ENCODE data around the gene GXYLT1.

The GXYLT1 gene

GRCh38 chr12:42143452-42144157, 1.1 kb downstream of the GXYLT1 start:
- no peak for DNase-seq
- Histone ChIP-seq H3K4me3 (ENCODE audit: low read depth, low read length) (peak overlapping the region; percentile 80), H3K27me3 (ENCODE audit: insufficient read depth, low read depth, severe bottlenecking) (no peaks in the 10 kb centered on the region), H3K9me3 (ENCODE audit: severe bottlenecking) (no peaks in the 10 kb centered on the region), H3K27ac (peak overlapping the region; percentile 90), H3K36me3 (no peaks in the 10 kb centered on the region)
- TF ChIP-seq CTCF (IDR thresholded peaks at IDR 0.05; ENCODE audit: low read depth, low read length): no peak

GRCh38 chr12:42141981-42142606, 2.6 kb downstream of the GXYLT1 start:
- H3K27me3 ChIP-seq (ENCODE audit: insufficient read depth, low read depth, severe bottlenecking): no peaks in the 10 kb centered on the region
- H3K36me3 ChIP-seq: no peaks in the 10 kb centered on the region
- no peak overlapping the region for H3K27ac ChIP-seq
- TF ChIP-seq CTCF (IDR thresholded peaks at IDR 0.05; ENCODE audit: low read depth, low read length): no peak
- no peak overlapping the region for H3K4me3 ChIP-seq (ENCODE audit: low read depth, low read length)
- DNase-seq: no peak
- H3K9me3 ChIP-seq (ENCODE audit: severe bottlenecking): no peaks in the 10 kb centered on the region

GRCh38 chr12:42140901-42141300, 3.8 kb downstream of the GXYLT1 start:
- TF ChIP-seq CTCF (IDR thresholded peaks at IDR 0.05; ENCODE audit: low read depth, low read length): no peak
- no peaks in the 10 kb centered on the region for H3K9me3 ChIP-seq (ENCODE audit: severe bottlenecking)
- H3K36me3 ChIP-seq: no peaks in the 10 kb centered on the region
- H3K4me3 ChIP-seq (ENCODE audit: low read depth, low read length): no peak overlapping the region
- no peaks in the 10 kb centered on the region for H3K27me3 ChIP-seq (ENCODE audit: insufficient read depth, low read depth, severe bottlenecking)
- no peak for DNase-seq
- H3K27ac ChIP-seq: no peak overlapping the region

GRCh38 chr12:42135259-42135814, 9.3 kb downstream of the GXYLT1 start:
- no peaks in the 10 kb centered on the region for H3K36me3 ChIP-seq
- peaks cover 2% of the 10 kb centered on the region for H3K9me3 ChIP-seq (ENCODE audit: severe bottlenecking)
- no peak overlapping the region for H3K4me3 ChIP-seq (ENCODE audit: low read depth, low read length)
- no peak for TF ChIP-seq CTCF (IDR thresholded peaks at IDR 0.05; ENCODE audit: low read depth, low read length)
- no peak for DNase-seq
- no peaks in the 10 kb centered on the region for H3K27me3 ChIP-seq (ENCODE audit: insufficient read depth, low read depth, severe bottlenecking)
- H3K27ac ChIP-seq: no peak overlapping the region

GRCh38 chr12:42130672-42131402, 13.8 kb downstream of the GXYLT1 start:
- no peak for DNase-seq
- Histone ChIP-seq H3K9me3 (ENCODE audit: severe bottlenecking) (peaks cover 2% of the 10 kb centered on the region), H3K27ac (no peak overlapping the region), H3K27me3 (ENCODE audit: insufficient read depth, low read depth, severe bottlenecking) (no peaks in the 10 kb centered on the region), H3K36me3 (no peaks in the 10 kb centered on the region), H3K4me3 (ENCODE audit: low read depth, low read length) (no peak overlapping the region)
- no peak for TF ChIP-seq CTCF (IDR thresholded peaks at IDR 0.05; ENCODE audit: low read depth, low read length)
